HCEC 1CT (cell line): Measurements from ENCODE around the gene PRPF39.
"Not testable (repeated sequence)": the region's sequence is repeated elsewhere in the genome, so short reads cannot be mapped to it uniquely, and the experiment has no call there.

Experiments used
- DNase-seq: peaks from one replicate; pipeline ENCODE4 v3.0.0-alpha.2; 2017

PRPF39 gene, protein sequence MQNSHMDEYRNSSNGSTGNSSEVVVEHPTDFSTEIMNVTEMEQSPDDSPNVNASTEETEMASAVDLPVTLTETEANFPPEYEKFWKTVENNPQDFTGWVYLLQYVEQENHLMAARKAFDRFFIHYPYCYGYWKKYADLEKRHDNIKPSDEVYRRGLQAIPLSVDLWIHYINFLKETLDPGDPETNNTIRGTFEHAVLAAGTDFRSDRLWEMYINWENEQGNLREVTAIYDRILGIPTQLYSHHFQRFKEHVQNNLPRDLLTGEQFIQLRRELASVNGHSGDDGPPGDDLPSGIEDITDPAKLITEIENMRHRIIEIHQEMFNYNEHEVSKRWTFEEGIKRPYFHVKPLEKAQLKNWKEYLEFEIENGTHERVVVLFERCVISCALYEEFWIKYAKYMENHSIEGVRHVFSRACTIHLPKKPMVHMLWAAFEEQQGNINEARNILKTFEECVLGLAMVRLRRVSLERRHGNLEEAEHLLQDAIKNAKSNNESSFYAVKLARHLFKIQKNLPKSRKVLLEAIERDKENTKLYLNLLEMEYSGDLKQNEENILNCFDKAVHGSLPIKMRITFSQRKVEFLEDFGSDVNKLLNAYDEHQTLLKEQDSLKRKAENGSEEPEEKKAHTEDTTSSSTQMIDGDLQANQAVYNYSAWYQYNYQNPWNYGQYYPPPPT

DNA sequence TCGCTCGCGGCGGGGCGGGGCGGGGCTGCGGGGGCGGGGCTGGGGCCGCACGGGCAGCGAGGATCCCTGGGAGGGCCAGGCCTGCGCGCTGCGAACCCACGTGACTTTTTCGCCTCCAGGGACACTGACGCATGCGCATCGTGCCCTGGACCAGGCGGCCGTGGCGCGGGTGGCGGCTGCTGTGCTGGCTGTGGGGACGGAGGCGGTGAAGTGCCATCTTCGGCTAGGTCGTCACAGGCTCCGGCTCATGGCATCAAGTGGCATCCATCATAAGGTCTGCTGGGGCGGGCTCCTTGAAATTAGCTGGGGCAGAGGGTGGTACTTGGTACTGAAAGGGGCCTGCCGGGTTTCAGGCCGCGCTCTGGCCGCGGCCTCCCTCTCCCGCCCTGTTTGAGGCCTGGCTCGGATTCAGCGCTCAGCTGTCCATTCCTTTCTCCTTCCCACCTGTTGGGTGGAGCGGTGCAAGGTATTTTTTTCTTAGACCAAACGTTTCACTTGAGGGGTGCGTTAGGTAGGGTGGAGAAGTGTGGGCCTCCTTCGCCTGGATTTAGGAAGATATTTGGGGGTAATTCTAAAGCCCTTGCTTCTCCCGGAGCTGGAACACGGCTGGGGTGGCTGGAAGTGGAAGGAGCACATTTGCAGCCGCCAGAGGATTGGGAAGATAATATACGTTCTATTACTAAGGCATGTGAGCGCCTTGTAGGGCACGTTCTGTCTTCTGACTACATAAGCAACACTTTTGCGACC lies at the start of gene PRPF39:
TSS of gene PRPF39 (plus strand) at position 141 of the 747 bp plus-strand sequence. CDS start 11,124 bp downstream, outside the sequence.
- peak; percentile 91 for DNase-seq

DNA sequence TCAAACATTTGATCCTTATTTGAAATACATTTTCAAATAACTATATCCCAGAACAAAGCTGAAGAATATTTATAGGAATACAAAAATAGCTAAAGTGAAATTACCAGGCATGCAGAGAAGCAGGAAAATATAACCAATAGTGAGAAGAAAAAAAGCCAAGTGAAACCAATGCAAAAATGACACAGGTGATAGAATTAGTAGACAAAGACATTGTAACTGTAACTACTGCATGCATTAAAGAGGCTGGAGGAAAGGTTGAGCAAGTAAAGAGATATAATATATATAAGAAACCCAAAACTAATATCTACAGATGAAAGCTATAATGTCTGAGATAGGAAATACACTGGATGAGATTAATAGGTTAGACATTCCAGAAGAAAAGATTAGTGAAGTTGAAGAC lies 49.2 kb upstream of the PRPF39 start:
- DNase-seq, result no peak

DNA sequence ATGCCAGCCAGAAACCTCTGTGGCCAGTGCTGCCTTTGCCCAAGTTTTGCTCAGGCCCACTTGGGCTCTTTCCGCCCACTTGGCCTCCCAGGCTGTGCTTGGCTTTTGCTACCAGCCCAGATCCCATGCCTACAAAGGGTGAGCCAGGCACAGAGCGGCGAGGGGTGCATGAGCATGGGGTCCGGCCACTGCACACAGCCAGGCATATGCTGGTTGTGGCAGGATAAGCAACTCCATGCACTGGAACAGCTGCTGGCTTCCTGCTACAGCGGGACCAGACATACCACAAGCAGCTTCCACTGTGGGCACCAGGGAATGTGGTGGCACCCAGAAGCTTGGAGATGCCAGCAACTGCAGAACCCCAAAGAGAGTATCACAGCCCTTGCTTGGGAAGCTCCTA lies 45.7 kb upstream of the PRPF39 start:
- no peak for DNase-seq

DNA sequence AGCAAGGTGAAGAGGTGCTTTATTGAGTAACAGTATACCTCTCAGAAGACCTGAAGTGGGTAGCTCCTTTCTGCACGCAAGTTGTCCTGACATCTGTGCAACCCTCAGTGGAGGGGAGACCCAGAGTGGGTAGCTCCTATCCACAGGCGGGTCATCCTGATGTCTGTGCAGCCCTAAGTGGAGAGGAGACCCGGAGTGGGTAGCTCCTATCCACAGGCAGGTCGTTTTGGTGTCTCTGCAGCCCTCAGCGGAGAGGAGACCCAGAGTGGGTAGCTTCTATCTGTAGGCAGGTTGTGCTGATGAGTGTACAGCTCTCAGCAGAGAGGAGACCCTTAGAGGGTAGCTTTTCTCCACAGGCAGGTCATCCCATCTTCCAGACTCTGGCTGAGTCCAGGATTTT lies 45.1 kb upstream of the PRPF39 start:
- DNase-seq, result no peak

DNA sequence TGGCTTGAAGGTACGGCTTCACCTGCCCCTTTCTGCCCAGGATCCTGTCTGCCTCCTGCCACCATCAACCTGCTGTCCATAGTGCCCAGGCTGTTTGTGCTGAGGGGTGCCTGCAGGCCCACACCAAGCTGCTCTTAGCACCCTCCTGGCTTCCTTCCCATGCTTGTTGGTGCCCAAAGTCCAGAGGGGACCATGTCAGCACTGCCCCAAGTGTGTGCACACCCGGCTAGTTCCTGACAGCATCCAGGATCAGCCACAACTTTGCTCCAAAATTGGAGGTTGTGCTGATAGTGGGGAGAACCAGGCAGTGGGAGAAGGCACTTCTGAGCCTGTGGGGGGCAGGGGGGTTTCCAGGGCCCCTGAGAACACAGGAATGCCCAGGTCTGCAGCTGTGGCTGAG lies 44.5 kb upstream of the PRPF39 start:
- DNase-seq, result no peak

DNA sequence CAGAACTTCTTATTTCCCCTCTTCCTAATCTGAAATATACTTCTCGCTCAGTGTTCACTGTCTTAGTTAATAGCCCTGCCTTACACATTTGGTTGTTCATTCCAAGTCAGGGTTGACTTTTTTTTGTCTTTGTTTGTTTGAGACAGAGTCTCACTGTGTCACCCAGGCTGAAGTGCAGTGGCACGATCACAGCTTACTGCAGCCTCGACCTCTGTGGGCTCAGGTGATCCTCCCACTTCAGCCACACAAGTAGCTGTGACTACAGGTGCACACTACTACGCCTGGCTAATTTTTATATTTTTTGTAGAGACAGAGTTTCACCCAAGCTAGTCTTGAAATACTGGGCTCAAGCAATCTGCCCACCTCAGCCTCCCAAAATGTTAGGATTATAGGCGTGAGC lies 42.3 kb upstream of the PRPF39 start:
- no peak for DNase-seq

DNA sequence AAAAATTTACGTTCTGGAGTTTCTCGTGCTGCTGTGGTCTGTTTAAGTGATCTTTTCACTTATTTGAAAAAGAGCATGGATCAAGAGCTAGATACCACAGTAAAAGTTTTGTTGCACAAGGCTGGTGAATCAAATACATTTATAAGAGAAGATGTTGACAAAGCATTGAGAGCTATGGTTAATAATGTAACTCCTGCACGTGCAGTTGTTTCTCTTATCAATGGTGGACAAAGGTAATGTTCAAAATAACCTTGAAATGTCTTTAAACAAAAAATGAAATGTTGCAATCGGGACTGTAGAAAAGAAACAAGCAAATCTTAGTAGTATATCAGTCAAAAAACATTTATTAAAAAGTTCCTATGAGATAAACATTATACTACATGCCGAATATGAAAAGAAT lies 39.3 kb upstream of the PRPF39 start:
- no peak for DNase-seq

DNA sequence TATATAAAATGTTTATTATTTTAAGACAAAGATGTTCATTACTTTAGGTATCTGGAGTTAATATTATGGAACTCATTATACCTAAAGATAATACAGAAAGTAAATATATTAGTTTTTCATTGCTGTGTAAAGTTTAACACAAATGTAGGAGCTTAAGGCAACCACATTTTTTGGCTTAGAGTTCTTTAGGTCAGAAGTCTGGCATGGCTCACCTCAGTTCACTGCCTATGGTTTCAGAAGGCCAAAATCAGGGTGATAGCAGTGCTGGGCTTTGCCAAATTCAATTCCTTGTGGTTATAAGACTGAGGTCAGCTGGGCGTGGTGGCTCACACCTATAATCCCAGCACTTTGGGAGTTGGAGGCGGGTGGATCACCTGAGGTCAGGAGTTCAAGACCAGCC lies 35.5 kb upstream of the PRPF39 start:
- no peak for DNase-seq

DNA sequence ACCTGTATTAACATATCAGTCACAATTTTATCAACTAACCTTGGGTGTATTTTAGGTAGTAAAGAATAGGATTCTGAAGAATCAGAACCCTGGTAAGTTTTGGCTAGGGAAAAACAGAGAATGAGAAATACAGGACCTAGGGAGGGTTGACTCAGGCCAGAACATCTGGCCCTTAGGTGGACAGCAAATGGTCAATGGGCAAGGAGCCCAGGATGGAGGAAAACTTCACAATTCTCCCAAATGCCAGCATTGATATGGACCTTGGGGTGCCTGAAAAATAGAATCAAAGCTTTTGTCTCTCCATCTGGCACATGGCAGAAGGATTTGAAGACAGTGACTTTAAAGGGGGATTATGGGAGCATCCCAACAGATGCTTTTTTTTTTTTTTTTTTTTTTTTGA lies 32.7 kb upstream of the PRPF39 start:
- DNase-seq, result peak; percentile 15

DNA sequence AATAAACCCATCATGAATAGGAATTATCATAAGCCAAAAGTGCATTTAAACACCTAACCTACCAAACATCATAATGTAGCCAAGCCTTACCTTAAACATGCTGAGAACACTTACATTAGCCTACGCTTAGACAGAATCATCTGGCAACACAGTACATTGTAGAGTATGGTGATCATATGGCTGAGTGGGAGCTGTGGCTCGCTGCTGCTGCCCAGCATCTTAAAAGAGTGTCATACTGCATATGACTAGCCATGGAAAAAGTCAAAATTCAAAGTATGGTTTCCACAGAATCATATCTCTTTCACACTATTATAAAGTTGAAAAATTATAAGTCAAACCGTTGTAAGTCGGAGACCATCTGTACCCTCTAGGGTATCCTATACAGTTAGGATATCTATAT lies 32.0 kb upstream of the PRPF39 start:
- no peak for DNase-seq

DNA sequence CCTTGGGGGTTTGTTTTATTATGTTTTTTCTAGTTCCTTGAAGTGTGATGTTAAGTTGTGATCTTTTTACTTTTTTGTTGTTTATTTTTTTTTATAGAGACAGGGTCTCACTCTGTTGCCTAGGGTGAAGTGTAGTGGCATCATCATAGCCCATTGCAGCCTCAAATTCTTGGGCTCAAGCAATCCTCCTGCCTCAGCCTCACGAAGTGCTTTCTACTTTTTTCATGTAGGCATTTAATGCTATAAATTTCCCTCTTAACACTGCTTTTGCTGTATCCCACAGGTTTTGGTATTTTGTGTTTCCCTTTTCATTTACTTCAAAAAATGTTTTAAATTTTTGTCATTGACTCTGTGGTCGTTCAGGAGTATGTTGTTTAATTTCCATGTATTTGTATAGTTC lies 26.6 kb upstream of the PRPF39 start:
- DNase-seq, result no peak

DNA sequence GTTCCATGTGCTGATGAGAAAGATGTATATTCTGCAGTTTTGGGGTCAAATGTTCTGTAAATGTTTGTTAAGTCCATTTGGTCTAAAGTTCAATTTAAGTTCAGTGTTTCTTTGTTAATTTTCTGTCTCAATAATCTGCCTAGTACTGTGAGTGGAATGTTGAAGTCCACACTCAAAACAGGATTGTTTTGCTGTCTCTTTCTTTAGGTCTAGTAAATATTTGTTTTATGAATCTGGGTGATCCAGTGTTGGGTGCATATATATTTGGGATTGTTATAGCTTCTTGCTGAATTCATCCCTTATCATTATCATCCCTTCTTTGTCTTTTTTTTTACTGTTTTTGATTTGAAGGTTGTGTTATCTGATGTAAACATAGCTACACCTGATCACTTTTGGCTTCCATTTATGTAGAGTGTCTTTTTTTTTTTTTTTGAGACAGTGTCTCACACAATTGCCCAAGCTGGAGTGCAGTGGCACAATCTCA lies 26.0 kb upstream of the PRPF39 start:
- no peak for DNase-seq

DNA sequence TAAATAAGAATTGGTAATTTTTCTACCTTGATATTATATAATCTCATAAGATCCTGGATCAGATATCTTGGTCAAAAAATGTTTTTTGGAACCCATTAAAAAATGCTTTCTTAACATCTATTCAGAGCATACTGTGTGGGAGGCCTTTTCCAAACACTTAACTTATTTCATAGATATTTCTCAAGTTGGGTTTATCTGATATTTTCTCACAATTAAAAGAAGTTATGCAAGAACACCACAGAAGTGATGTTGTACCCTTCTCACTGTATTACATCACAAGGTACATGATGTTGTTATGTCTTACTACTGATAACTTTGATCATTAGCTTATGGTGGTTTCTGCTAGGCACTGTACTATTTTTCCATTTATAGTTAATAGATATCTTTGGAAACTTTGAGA lies 23.4 kb upstream of the PRPF39 start:
- DNase-seq, result no peak

DNA sequence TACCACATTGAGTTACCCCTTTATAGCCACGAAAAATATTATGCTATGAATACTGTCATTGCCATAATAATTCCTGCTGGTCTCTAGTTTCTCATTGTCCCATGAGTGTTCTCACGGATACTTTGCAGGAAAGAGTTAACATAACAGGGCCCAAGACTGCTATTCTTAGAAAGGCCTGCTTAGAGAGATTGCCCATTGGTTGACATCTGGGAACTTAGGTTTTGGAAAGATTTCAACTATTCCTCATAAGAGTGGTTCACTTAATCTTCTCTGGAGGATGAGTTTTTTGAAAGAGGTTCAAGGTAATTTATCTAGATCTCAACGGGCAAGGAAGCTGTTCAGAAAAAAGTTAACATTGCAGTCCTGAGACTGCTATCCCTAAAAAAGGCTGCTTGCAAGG lies 18.4 kb upstream of the PRPF39 start:
- DNase-seq, result no peak

DNA sequence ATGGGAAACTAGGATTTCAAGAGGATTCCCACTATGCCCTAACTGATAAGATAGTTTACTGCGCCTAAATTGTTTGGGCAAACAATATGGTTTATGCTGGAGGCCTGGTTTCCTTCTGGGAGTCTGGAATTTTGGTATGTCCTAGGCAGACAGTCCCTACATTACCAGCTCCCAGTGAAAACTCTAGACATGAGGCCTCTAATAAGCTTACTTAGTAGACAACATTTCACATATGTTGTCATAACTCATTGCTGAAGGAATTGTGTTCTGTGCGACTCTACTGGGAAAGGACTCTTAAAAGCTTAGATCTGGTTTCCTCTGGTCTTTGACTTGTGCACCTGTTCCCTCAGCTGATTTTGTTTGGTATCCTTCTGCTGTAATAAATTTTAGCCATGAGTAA lies 18.0 kb upstream of the PRPF39 start:
- DNase-seq, result no peak

DNA sequence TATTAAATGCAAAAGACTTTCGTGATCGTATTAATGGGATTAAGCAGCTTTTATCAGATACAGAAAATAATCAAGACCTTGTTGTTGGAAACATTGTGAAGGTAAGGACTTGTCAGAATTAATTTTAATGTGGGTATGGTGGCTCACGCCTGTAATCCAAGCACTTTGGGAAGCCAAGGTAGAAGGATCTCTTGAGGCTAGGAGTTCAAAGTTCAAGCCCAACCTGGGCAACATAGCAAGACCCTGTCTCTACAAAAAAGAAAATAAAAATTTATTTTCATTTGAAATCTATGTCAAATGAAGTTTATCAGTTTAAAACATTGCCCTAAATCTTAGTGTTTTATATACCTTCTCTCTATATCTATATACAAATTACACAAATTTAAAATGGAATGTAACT lies 17.2 kb upstream of the PRPF39 start:
- DNase-seq, result no peak

DNA sequence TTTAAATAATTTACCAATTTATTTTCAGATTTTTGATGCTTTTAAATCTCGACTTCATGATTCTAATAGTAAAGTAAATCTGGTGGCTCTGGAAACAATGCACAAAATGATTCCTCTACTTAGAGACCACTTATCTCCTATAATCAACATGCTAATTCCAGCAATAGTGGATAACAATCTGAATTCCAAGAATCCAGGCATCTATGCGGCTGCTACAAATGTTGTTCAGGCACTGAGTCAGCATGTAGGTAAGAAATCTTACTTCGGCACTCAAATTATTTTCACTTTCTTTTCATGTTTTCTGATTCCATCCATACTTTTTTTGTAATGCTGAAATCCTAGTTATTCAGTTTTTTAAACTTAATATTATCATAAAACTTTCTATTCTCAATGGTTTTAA lies 15.5 kb upstream of the PRPF39 start:
- DNase-seq, result no peak

DNA sequence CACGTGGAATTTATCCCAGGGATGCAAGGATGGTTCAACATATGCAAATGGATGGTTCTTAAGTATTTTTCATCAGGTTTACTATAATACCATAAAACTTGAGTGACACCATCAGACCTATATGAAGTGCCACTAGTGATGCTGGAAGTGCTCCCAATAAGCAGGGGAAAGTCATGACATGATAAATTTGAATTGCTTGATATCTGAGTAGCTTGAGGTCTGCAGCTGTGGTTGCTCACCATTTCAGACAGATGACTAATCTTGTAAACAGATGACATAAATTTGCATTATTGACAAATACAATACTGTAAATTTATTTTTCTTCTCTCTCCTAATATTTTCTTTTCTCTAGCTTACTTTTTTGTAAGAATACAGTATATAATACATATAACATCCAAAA lies 13.7 kb upstream of the PRPF39 start:
- DNase-seq, result peak; percentile 25

DNA sequence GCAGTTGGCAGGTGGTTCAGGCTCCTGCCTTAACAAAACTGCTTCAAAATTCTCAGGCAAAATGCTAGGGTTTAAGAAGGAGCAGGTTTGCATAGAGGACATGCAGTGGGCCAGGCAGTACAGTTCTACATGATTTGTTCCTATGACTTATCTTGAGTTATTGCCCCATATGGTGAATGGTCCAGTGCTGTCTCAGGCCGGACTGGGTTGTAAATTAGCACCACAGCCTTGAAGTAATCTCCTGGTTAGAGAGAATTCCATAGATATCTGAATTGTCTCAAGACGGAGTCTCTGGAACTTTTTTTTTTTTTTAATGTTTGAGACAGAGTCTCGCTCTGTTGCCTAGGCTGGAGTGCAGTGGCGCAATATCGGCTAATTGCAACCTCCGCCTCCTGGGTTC lies 11.8 kb upstream of the PRPF39 start:
- DNase-seq, result no peak

DNA sequence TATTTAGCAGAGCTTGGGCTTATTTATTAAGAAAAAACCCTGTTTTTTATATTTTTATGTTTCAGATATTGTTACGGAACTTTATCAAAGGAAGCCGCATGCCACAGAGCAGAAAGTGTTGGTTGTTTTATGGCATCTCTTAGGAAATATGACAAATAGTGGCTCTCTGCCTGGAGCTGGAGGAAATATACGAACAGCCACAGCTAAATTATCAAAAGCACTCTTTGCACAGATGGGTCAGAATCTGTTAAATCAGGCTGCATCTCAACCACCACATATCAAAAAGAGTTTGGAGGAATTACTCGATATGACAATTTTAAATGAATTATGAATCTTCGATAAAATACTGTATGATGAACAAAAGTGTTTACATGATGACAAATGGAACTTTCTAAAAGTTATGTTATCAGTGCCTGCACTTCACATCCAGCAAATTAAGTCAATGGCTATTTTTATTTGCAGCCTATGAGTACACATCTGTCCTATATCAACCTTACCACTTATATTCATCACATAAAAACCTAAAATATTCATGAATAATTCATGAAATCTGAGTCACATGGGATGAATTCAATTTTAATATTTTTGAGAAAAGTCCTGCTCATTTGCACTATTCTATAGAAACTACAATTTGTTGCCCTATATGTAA lies 10.6 kb upstream of the PRPF39 start:
- DNase-seq, result no peak

DNA sequence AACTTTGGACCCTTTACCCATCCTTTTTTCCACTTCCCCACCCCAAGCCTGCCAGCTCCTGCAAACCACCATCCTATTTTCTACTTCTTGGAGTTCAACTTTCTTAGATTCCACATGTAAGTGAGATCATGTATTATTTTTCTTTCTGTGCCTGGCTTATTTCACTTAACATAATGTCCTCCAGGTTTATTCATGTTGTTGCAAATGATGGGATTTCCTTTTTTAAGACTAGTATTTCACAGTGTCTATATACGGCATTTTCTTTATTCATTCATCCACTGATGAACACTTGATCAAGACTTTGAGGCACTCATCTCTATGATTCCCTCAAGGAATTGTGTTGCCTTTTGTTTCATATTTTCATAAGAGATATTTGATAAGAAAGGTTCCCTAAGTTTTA lies 5.6 kb upstream of the PRPF39 start:
- DNase-seq, result no peak

DNA sequence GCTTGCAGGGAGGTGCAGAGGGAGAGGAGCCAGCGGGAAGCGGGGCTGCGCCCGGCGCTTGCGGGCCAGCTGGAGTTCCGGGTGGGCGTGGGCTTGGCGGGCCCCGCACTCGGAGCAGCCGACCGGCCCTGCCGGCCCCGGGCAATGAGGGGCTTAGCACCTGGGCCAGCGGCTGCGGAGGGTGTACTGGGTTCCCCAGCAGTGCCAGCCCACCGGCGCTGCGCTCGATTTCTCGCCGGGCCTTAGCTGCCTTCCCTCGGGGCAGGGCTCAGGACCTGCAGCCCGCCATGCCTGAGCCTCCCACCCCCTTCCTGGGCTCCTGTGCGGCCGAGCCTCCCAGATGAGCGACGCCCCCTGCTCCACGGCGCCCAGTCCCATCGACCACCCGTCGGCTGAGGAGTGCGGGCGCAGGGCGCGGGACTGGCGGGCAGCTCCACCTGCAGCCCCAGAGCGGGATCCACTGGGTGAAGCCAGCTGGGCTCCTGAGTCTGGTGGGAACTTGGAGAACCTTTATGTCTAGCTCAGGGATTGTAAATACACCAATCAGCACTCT lies 3.4 kb upstream of the PRPF39 start:
- DNase-seq, result not testable (repeated sequence)

DNA sequence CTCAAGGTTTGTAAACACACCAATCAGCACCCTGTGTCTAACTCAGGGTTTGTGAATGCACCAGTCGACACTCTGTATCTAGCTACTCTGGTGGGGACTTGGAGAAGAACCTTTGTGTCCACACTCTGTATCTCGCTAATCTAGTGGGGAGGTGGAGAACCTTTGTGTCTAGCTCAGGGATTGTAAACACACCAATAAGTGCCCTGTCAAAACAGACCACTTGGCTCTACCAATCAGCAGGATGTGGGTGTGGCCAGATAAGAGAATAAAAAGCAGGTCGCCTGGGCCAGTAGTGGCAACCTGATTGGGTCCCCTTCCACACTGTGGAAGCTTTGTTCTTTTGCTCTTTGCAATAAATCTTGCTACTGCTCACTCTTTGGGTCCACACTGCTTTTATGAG lies 2.8 kb upstream of the PRPF39 start:
- DNase-seq, result not testable (repeated sequence)
